ENCODE results near the gene DPF3. TPM values are rescaled to one million over a fixed set of nuclear protein-coding genes. Genes with fewer than 3 reads are reported as not detected.

The DPF3 gene
- total and polyA plus RNA-seq, 12 donors, result 0.91 to 6.0 (median 2.9) TPM

GRCh38 chr14:72822946-72823611, 70.8 kb downstream of the DPF3 start:
- TF ChIP-seq POLR2A (IDR thresholded peaks at IDR 0.05) (no peak), CTCF (IDR thresholded peaks at IDR 0.05) (no peak)
- no peak overlapping the region for H3K27ac ChIP-seq
- no peaks in the 10 kb centered on the region for H3K4me1 ChIP-seq (replicated peaks in 1 of 2)
- H3K36me3 ChIP-seq (replicated peaks in 1 of 2), result no peaks in the 10 kb centered on the region
- intact Hi-C loops (cut with DNase I), result no loop called here
- peaks cover 0 to 5% (median 0%) of the 10 kb centered on the region in 3 donors for H3K9me3 ChIP-seq (replicated peaks in 1 of 3)
- no peak overlapping the region for H3K4me3 ChIP-seq
- WGBS, 4 donors, result 89 to 94% (median 90%) methylated on average over 14 of the region's 14 CpGs
- DNase-seq, result no peak
- H3K27me3 ChIP-seq, result no peaks in the 10 kb centered on the region

GRCh38 chr14:72818998-72819397, 74.9 kb downstream of the DPF3 start:
- H3K9me3 ChIP-seq (replicated peaks in 1 of 3), result peaks cover 0 to 5% (median 0%) of the 10 kb centered on the region in 3 donors
- intact Hi-C loops (cut with DNase I), result no loop called here
- H3K4me1 ChIP-seq (replicated peaks in 1 of 2), result no peaks in the 10 kb centered on the region
- H3K27me3 ChIP-seq, result no peaks in the 10 kb centered on the region
- no peak for TF ChIP-seq CTCF (IDR thresholded peaks at IDR 0.05)
- TF ChIP-seq POLR2A (IDR thresholded peaks at IDR 0.05), result no peak
- no peak for DNase-seq
- no peak overlapping the region for H3K4me3 ChIP-seq
- H3K36me3 ChIP-seq (replicated peaks in 1 of 2), result no peaks in the 10 kb centered on the region
- WGBS, 4 donors, result 82 to 97% (median 95%) methylated on average over 3 of the region's 3 CpGs
- no peak overlapping the region for H3K27ac ChIP-seq

GRCh38 chr14:72816287-72816686, 77.6 kb downstream of the DPF3 start:
- 84 to 94% (median 92%) methylated on average over 2 of the region's 2 CpGs for WGBS, 4 donors

GRCh38 chr14:72815430-72815829, 78.5 kb downstream of the DPF3 start:
- peaks cover 0 to 5% (median 0%) of the 10 kb centered on the region in 3 donors for H3K9me3 ChIP-seq (replicated peaks in 1 of 3)
- no peak overlapping the region for H3K27ac ChIP-seq
- H3K4me3 ChIP-seq, result no peak overlapping the region
- TF ChIP-seq POLR2A (IDR thresholded peaks at IDR 0.05), result no peak
- no peak for TF ChIP-seq CTCF (IDR thresholded peaks at IDR 0.05)
- H3K4me1 ChIP-seq (replicated peaks in 1 of 2), result no peaks in the 10 kb centered on the region
- no peaks in the 10 kb centered on the region for H3K27me3 ChIP-seq
- intact Hi-C loops (cut with DNase I), result no loop called here
- 50 to 70% (median 54%) methylated on average over 4 of the region's 4 CpGs for WGBS, 4 donors
- no peak for DNase-seq
- H3K36me3 ChIP-seq (replicated peaks in 1 of 2), result no peaks in the 10 kb centered on the region

More at GRCh38 chr14:72816287-72816686, 77.6 kb downstream of the DPF3 start:
- H3K27ac ChIP-seq, result no peak overlapping the region
- no peaks in the 10 kb centered on the region for H3K36me3 ChIP-seq (replicated peaks in 1 of 2)
- intact Hi-C loops (cut with DNase I), result no loop called here
- no peaks in the 10 kb centered on the region for H3K27me3 ChIP-seq
- TF ChIP-seq CTCF (IDR thresholded peaks at IDR 0.05) (no peak), POLR2A (IDR thresholded peaks at IDR 0.05) (no peak)
- no peak for DNase-seq
- H3K4me1 ChIP-seq (replicated peaks in 1 of 2), result no peaks in the 10 kb centered on the region
- H3K4me3 ChIP-seq, result no peak overlapping the region
- peaks cover 0 to 5% (median 0%) of the 10 kb centered on the region in 3 donors for H3K9me3 ChIP-seq (replicated peaks in 1 of 3)

All from adrenal gland (tissue), 12 donors.